Measurements from ENCODE around the gene SLC16A7.

SLC16A7 gene

DNA sequence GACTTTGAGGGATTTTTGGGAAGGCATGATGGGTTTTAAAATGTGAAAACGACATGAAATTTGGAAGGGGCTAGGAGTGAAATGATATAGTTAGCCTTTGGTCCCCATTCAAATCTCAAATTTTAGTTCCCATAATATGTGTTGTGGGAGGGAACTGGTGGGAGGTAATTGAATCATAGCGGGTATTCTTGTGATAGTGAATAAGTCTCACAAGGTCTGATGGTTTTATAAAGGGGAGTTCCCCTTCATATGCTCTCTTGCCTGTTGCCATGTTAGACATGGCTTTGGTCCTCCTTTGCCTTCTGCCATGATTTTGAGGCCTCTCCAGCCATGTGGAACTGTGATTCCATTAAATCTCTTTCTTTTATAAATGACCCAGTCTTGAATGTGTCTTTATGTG, 72.8 kb downstream of the SLC16A7 start:
- Histone ChIP-seq H3K9me3 (ENCODE audit: control insufficient read depth, low read length) (peaks cover 17% of the 10 kb centered on the region), H3K4me3 (ENCODE audit: extremely low read depth, insufficient read depth, low read length, poor library complexity, severe bottlenecking) (no peak overlapping the region)
- WGBS, 2 experiments (ENCODE audit: insufficient coverage in 2 of 2): 83 to 100% methylated on average over 1 of the region's 2 CpGs

DNA sequence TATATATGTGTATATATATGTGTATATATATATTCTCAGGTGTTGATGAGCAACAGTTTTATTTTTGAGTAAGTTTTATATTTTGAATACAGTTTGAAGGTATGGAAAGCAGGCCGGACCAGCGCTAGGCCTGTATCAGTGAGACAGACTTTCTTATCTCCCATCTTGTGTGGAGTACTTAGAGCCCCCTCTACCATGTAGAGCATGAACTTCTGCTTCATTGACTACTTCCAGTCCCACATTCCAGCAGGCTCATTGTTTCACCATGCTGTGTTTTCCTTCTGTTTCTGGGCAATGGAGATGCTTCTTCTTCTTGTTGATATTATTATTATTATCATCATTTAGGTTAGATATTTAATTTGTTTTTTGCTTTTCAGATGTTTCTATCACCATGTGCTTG, 76.4 kb downstream of the SLC16A7 start:
- no peak overlapping the region for H3K4me3 ChIP-seq (ENCODE audit: extremely low read depth, insufficient read depth, low read length, poor library complexity, severe bottlenecking)
- no peaks in the 10 kb centered on the region for H3K4me1 ChIP-seq (ENCODE audit: control insufficient read depth, insufficient read depth, low read length, poor library complexity, severe bottlenecking)
- H3K27ac ChIP-seq (ENCODE audit: low read depth, low read length, severe bottlenecking): no peak overlapping the region
- WGBS, 2 experiments (ENCODE audit: insufficient coverage in 2 of 2): 86% methylated on average over 2 of the region's 2 CpGs; no CpG with 5 or more reads in 1 of the 2 experiments
- peaks cover 10% of the 10 kb centered on the region for H3K9me3 ChIP-seq (ENCODE audit: control insufficient read depth, low read length)
- no peaks in the 10 kb centered on the region for H3K36me3 ChIP-seq (ENCODE audit: control insufficient read depth, insufficient read depth, low read length)

More for the DNA sequence above, 72.8 kb downstream of the SLC16A7 start:
- no peak overlapping the region for H3K27ac ChIP-seq (ENCODE audit: low read depth, low read length, severe bottlenecking)
- H3K36me3 ChIP-seq (ENCODE audit: control insufficient read depth, insufficient read depth, low read length): no peaks in the 10 kb centered on the region
- no peaks in the 10 kb centered on the region for H3K4me1 ChIP-seq (ENCODE audit: control insufficient read depth, insufficient read depth, low read length, poor library complexity, severe bottlenecking)

DNA sequence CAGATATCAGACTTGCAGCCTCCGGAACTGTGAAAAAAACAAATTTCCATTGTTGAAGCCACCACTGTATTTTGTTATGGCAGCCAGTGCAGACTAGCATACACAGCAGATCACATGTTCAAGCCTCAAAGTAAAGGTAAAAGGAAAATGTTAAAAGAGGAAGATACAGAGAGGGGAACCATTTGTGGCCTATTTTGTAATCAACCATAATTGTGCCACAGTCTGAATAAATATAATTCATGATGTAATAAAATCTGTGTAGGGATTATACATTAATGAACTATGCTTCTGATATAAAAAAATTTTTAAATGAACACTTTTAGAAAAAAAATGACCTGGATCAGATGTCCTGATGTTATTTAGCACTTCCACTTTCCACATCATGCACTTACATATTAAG, 79.6 kb downstream of the SLC16A7 start:
- Histone ChIP-seq H3K4me1 (ENCODE audit: control insufficient read depth, insufficient read depth, low read length, poor library complexity, severe bottlenecking) (no peaks in the 10 kb centered on the region), H3K4me3 (ENCODE audit: extremely low read depth, insufficient read depth, low read length, poor library complexity, severe bottlenecking) (no peak overlapping the region), H3K27ac (ENCODE audit: low read depth, low read length, severe bottlenecking) (no peak overlapping the region), H3K9me3 (ENCODE audit: control insufficient read depth, low read length) (no peaks in the 10 kb centered on the region), H3K36me3 (ENCODE audit: control insufficient read depth, insufficient read depth, low read length) (no peaks in the 10 kb centered on the region)
- WGBS, 2 experiments (ENCODE audit: insufficient coverage in 2 of 2): 100% methylated on average over 1 of the region's 1 CpG

DNA sequence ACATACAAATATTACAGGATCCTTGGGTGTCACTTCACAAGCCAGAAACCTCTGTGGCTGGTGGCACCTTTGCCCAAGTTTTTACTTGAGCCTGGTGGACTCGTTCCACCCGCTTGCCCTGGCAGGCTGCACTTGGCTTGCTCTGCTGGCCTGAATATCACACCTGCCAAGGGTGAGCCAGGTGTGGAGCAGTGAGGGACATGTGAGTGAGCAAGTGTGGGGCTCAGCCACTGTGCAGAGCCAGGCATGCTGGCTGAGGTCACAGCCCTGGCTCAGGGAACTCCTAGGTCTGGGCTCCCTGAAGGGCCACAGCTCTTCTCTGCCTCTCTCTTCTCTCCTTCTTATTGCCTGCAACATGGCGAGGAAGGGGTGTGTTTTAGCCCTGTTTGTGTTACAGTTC, 82.0 kb downstream of the SLC16A7 start:
- H3K4me3 ChIP-seq (ENCODE audit: extremely low read depth, insufficient read depth, low read length, poor library complexity, severe bottlenecking): no peak overlapping the region
- no peak overlapping the region for H3K27ac ChIP-seq (ENCODE audit: low read depth, low read length, severe bottlenecking)
- WGBS, 2 experiments (ENCODE audit: insufficient coverage in 2 of 2): 77% methylated on average over 2 of the region's 3 CpGs; no CpG with 5 or more reads in 1 of the 2 experiments
- H3K4me1 ChIP-seq (ENCODE audit: control insufficient read depth, insufficient read depth, low read length, poor library complexity, severe bottlenecking): no peaks in the 10 kb centered on the region
- no peaks in the 10 kb centered on the region for H3K9me3 ChIP-seq (ENCODE audit: control insufficient read depth, low read length)
- no peaks in the 10 kb centered on the region for H3K36me3 ChIP-seq (ENCODE audit: control insufficient read depth, insufficient read depth, low read length)

DNA sequence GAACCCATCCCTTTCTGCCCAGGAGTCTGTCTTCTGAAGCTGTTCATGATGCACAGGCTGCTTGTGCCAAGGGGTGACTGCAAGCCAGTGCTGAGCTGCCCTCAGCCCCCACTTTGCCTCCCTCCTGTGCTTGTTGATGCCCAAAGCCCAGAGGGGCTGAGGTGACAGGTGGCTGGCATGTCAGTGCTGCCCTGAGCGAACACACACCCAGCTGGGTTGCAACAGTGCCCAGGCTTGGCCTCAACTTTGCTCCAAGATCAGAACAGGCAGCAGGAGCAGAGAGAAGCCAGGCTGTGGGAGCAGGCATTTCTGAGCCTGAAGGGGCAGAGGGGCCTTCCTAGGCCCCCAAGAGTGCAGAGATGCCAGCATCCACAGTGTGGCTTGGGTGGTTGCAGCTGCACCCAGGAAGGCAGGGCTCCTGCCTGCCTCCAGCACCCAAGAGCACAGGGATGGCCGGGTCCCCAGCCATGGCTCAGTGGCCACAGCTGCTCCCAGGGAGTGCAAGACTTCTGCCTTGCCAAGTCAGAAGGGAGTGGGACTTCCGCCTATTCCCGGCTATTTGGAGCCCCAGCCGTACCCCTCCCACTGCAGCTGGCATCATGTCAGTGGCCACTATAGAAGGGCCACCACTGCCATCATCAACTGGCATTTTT, 83.1 kb downstream of the SLC16A7 start:
- Histone ChIP-seq H3K4me3 (ENCODE audit: extremely low read depth, insufficient read depth, low read length, poor library complexity, severe bottlenecking) (no peak overlapping the region), H3K9me3 (ENCODE audit: control insufficient read depth, low read length) (no peaks in the 10 kb centered on the region), H3K27ac (ENCODE audit: low read depth, low read length, severe bottlenecking) (no peak overlapping the region), H3K4me1 (ENCODE audit: control insufficient read depth, insufficient read depth, low read length, poor library complexity, severe bottlenecking) (no peaks in the 10 kb centered on the region), H3K36me3 (ENCODE audit: control insufficient read depth, insufficient read depth, low read length) (no peaks in the 10 kb centered on the region)
- 87 to 100% methylated on average over 2 to 5 of the region's 5 CpGs for WGBS, 2 experiments (ENCODE audit: insufficient coverage in 2 of 2)

DNA sequence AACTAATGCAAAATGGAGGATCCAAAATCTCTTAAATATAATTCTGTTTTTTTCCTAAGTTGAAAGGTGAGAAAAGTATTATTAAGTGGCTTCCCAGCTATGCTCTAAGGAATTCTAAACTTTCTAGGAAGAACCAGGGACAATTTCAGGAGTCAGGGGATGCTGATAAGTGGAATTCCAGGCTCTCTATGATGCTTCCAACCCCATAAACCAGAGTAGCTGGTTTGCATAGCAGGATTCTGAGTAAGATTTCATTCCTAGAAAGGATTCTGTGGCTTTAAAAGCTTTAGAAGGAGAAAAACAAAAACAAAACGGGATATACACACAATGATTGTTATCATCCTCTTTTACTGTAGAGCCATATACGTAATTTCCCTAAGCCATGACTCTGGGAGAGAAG, 93.9 kb downstream of the SLC16A7 start:
- H3K9me3 ChIP-seq (ENCODE audit: control insufficient read depth, low read length): peaks cover 7% of the 10 kb centered on the region
- H3K36me3 ChIP-seq (ENCODE audit: control insufficient read depth, insufficient read depth, low read length): no peaks in the 10 kb centered on the region
- 100% methylated on average over 1 of the region's 2 CpGs; no CpG with 5 or more reads in 1 of the 2 experiments for WGBS, 2 experiments (ENCODE audit: insufficient coverage in 2 of 2)
- peak overlapping the region; percentile 86 for H3K27ac ChIP-seq (ENCODE audit: low read depth, low read length, severe bottlenecking)
- H3K4me1 ChIP-seq (ENCODE audit: control insufficient read depth, insufficient read depth, low read length, poor library complexity, severe bottlenecking): peaks cover 11% of the 10 kb centered on the region
- H3K4me3 ChIP-seq (ENCODE audit: extremely low read depth, insufficient read depth, low read length, poor library complexity, severe bottlenecking): no peak overlapping the region

DNA sequence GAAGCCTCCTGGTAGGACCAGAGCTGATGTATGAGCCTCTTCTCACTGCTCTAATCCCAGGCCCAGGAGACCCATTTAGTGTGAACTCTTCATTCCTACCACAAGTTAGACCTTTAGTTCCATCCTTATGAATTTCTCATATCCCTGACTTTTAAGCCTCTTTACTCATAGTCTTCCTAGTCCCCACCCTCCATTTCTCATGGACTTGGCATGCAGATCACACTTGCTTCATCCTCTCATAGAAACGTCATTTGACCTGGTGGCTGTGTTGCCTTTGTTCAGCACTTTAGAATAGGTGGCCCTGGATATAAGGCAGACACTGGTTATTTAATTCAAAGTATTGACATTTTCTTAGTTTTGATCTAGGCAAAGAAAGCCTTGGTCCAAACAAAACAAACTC, 99.5 kb downstream of the SLC16A7 start:
- peaks cover 7% of the 10 kb centered on the region for H3K9me3 ChIP-seq (ENCODE audit: control insufficient read depth, low read length)
- H3K4me3 ChIP-seq (ENCODE audit: extremely low read depth, insufficient read depth, low read length, poor library complexity, severe bottlenecking): no peak overlapping the region
- H3K36me3 ChIP-seq (ENCODE audit: control insufficient read depth, insufficient read depth, low read length): no peaks in the 10 kb centered on the region
- peaks cover 4% of the 10 kb centered on the region for H3K4me1 ChIP-seq (ENCODE audit: control insufficient read depth, insufficient read depth, low read length, poor library complexity, severe bottlenecking)
- H3K27ac ChIP-seq (ENCODE audit: low read depth, low read length, severe bottlenecking): no peak overlapping the region
- no CpG with 5 or more reads among the region's 1 CpG for WGBS, 2 experiments (ENCODE audit: insufficient coverage in 2 of 2)

DNA sequence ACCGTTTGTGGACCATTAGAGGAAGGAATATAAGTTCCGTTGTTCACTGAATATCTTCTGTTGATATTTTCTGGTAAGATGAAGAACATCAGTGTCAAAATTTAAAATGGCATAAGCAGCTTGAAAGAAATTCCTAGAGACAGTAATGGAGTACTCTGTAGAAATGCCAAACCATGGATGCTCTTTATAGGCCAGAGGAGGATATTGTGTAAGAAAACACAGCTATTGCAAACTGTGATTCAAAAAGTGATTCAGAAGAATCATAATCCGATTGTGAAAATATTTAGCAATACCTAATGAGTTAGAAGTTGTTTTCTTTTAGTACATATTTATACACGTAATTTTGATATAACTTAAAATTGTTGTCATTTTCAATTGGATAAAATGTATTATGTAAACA, 102.8 kb downstream of the SLC16A7 start:
- no peaks in the 10 kb centered on the region for H3K9me3 ChIP-seq (ENCODE audit: control insufficient read depth, low read length)
- H3K36me3 ChIP-seq (ENCODE audit: control insufficient read depth, insufficient read depth, low read length): no peaks in the 10 kb centered on the region
- H3K4me3 ChIP-seq (ENCODE audit: extremely low read depth, insufficient read depth, low read length, poor library complexity, severe bottlenecking): no peak overlapping the region
- 88 to 97% methylated on average over 2 of the region's 4 CpGs for WGBS, 2 experiments (ENCODE audit: insufficient coverage in 2 of 2)
- H3K4me1 ChIP-seq (ENCODE audit: control insufficient read depth, insufficient read depth, low read length, poor library complexity, severe bottlenecking): no peaks in the 10 kb centered on the region
- H3K27ac ChIP-seq (ENCODE audit: low read depth, low read length, severe bottlenecking): no peak overlapping the region

DNA sequence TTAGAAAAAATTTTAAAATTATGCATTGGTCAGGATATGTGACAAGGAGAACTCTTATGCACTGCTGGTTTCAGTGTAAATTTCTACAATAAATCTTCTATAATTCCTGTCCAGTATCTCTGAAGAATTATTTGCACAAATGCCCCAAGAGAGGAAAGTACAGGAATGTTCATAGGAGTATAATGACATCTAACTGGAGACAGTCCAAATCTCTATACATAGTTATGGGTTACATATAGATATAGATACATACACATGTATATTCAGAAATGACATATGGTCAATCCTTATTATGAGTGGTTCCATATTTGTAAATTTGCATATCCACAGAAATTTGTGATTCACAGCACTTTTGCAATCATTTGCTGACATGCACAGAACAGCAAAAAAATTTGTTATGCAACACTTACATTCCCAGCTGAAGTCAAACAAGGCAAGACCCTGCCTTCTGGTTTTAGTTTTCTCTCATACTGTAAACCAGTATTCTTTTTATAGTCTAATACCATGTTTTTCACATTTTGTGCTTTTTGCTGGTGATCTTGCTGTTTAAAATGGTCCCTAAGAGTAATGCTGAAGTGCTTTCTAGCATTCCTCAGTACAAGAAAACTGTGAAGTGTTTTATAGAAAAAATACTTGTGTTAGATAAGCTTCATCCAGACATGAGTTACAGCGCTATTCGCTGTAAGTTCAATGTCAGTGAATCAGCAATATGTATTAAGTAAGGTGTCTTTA, 103.8 kb downstream of the SLC16A7 start:
- Histone ChIP-seq H3K27ac (ENCODE audit: low read depth, low read length, severe bottlenecking) (no peak overlapping the region), H3K4me1 (ENCODE audit: control insufficient read depth, insufficient read depth, low read length, poor library complexity, severe bottlenecking) (no peaks in the 10 kb centered on the region), H3K9me3 (ENCODE audit: control insufficient read depth, low read length) (no peaks in the 10 kb centered on the region), H3K36me3 (ENCODE audit: control insufficient read depth, insufficient read depth, low read length) (no peaks in the 10 kb centered on the region), H3K4me3 (ENCODE audit: extremely low read depth, insufficient read depth, low read length, poor library complexity, severe bottlenecking) (no peak overlapping the region)
- 100% methylated on average over 2 of the region's 2 CpGs; no CpG with 5 or more reads in 1 of the 2 experiments for WGBS, 2 experiments (ENCODE audit: insufficient coverage in 2 of 2)

DNA sequence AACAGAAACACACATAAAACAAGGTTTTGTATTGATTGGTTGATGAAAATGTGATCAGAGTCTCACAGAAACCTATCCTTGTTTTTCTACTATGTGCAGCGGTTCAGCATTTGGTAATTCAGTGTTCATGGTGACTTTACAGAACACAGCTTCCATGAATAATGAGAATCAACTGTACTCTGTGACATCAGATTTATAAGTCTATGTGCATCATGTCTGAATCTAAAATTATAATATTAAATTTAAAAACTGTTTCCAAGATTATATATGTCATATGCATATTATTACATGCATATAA, 104.3 kb downstream of the SLC16A7 start:
- Histone ChIP-seq H3K9me3 (ENCODE audit: control insufficient read depth, low read length) (no peaks in the 10 kb centered on the region), H3K4me1 (ENCODE audit: control insufficient read depth, insufficient read depth, low read length, poor library complexity, severe bottlenecking) (no peaks in the 10 kb centered on the region), H3K4me3 (ENCODE audit: extremely low read depth, insufficient read depth, low read length, poor library complexity, severe bottlenecking) (no peak overlapping the region), H3K36me3 (ENCODE audit: control insufficient read depth, insufficient read depth, low read length) (no peaks in the 10 kb centered on the region), H3K27ac (ENCODE audit: low read depth, low read length, severe bottlenecking) (no peak overlapping the region)
- WGBS, 2 experiments (ENCODE audit: insufficient coverage in 2 of 2): no CpG with 5 or more reads among the region's 1 CpG

DNA sequence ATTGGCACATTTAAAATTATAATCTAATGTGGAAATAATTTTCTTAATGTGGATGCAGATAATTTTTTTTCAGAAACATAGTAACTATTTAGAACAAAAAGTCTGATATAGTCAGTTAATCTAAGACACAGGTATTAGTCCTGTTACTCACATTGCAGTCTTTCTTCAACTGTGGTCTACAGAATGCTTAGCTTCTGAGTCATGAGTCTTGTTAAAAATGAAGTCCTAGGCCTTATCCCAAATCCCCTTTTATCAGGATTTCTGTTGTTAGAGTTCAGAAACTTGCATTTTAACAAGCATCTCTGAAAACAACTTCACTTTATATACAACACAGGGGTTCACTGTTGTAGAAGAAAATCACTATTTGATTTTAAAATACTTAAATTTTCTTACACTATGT, 112.2 kb downstream of the SLC16A7 start:
- no peak overlapping the region for H3K27ac ChIP-seq (ENCODE audit: low read depth, low read length, severe bottlenecking)
- no peaks in the 10 kb centered on the region for H3K4me1 ChIP-seq (ENCODE audit: control insufficient read depth, insufficient read depth, low read length, poor library complexity, severe bottlenecking)
- H3K36me3 ChIP-seq (ENCODE audit: control insufficient read depth, insufficient read depth, low read length): no peaks in the 10 kb centered on the region
- H3K4me3 ChIP-seq (ENCODE audit: extremely low read depth, insufficient read depth, low read length, poor library complexity, severe bottlenecking): no peak overlapping the region
- no peaks in the 10 kb centered on the region for H3K9me3 ChIP-seq (ENCODE audit: control insufficient read depth, low read length)
